ENCODE data around the gene ITPRIPL1. TPM values are rescaled to one million over a fixed set of nuclear protein-coding genes. Genes with fewer than 3 reads are reported as not detected.

The ITPRIPL1 gene
- total and polyA plus RNA-seq, 2 of the 4 experiments (the other 2 are of a cell fraction): 0.84 to 1.1 TPM

GRCh38 chr2:96354492-96354891 is 29.4 kb downstream of the ITPRIPL1 start:
- dilution Hi-C loops (cut with HindIII; ENCODE audit: low sequenced_read_pairs, unreplicated experiment): no loop called here
- no peak overlapping the region for H3K18ac ChIP-seq (ENCODE audit: low read depth, low read length)
- no peaks in the 10 kb centered on the region; the same call in 1 of the 2 replicates for H3K9me1 ChIP-seq (ENCODE audit: insufficient read depth, low read length)
- DNase-seq (no peak), ATAC-seq (ENCODE audit: low read depth) (no peak)
- H2BK15ac ChIP-seq (ENCODE audit: low read depth, low read length): no peak overlapping the region
- H3K79me1 ChIP-seq (ENCODE audit: low read depth in 1 of 2, low read length in 2 of 2): no peaks in the 10 kb centered on the region
- POLR2A ChIA-PET (ENCODE audit: unreplicated experiment): no interaction called here
- no peak overlapping the region for H3K9ac ChIP-seq (ENCODE audit: low read depth, low read length)
- H3K27ac ChIP-seq (ENCODE audit: insufficient read depth, low read length): no peak overlapping the region
- in situ Hi-C loops (cut with MboI; ENCODE audit: low sequenced_read_pairs): no loop called here
- H3K4ac ChIP-seq (ENCODE audit: low read depth, low read length): no peak overlapping the region
- H4K8ac ChIP-seq (ENCODE audit: low read depth in 2 of 2, low read length in 2 of 2): no peak overlapping the region
- H4K5ac ChIP-seq (ENCODE audit: low read depth, low read length): no peak overlapping the region
- H4K20me1 ChIP-seq (ENCODE audit: insufficient read depth, low read length): no peaks in the 10 kb centered on the region
- no peak overlapping the region for H2AFZ ChIP-seq (replicated peaks; ENCODE audit: low read length, poor library complexity)
- no peak overlapping the region for H2AK5ac ChIP-seq (ENCODE audit: low read depth, low read length)
- no peak overlapping the region for H2BK5ac ChIP-seq (ENCODE audit: low read depth, low read length, poor library complexity, severe bottlenecking)
- H2BK20ac ChIP-seq (ENCODE audit: low read depth, low read length): no peak overlapping the region
- no peak overlapping the region for H3K56ac ChIP-seq (ENCODE audit: extremely low read depth, insufficient read depth, low read length)
- WGBS, 2 experiments (ENCODE audit: extremely low coverage in 2 of 2, insufficient read length in 1 of 2): no CpG with 5 or more reads among the region's 4 CpGs
- H3K4me3 ChIP-seq (ENCODE audit: insufficient read depth, low read depth, low read length): no peak overlapping the region
- H4K91ac ChIP-seq (ENCODE audit: insufficient read depth, low read depth, low read length): no peak overlapping the region
- H3K27me3 ChIP-seq (ENCODE audit: control insufficient read depth, insufficient read depth, low read length): no peaks in the 10 kb centered on the region
- H3K4me1 ChIP-seq (ENCODE audit: control insufficient read depth, insufficient read depth, low read length): no peaks in the 10 kb centered on the region
- H3K14ac ChIP-seq (replicated peaks; ENCODE audit: low read depth, low read length): no peak overlapping the region
- H3K9me3 ChIP-seq (ENCODE audit: control insufficient read depth, insufficient read depth, low read length): no peaks in the 10 kb centered on the region
- CTCF ChIA-PET: no interaction called here
- H2AK9ac ChIP-seq (replicated peaks; ENCODE audit: low read depth, low read length, poor library complexity): no peak overlapping the region
- H2BK120ac ChIP-seq (ENCODE audit: low read depth, low read length): no peak overlapping the region
- intact Hi-C loops (cut with micrococcal nuclease): no loop called here
- TF ChIP-seq BHLHE40 (IDR thresholded peaks at IDR 0.05; ENCODE audit: low read depth, low read length) (no peak), POLR2A (IDR thresholded peaks at IDR 0.05; ENCODE audit: low read depth, low read length) (no peak), CTCF (conservative IDR thresholded peaks at IDR 0.05; ENCODE audit: low read depth, low read length) (no peak), ELK1 (IDR thresholded peaks at IDR 0.05; ENCODE audit: borderline replicate concordance, low read depth, low read length) (no peak), RAD21 (IDR thresholded peaks at IDR 0.05; ENCODE audit: low read length) (no peak), RCOR1 (IDR thresholded peaks at IDR 0.05; ENCODE audit: insufficient replicate concordance, low read length) (no peak), SMC3 (IDR thresholded peaks at IDR 0.05; ENCODE audit: low read depth, low read length) (no peak), MAFK (IDR thresholded peaks at IDR 0.05; ENCODE audit: low read depth, low read length) (no peak), MXI1 (IDR thresholded peaks at IDR 0.05; ENCODE audit: borderline replicate concordance, low read depth, low read length) (no peak), CHD1 (IDR thresholded peaks at IDR 0.05; ENCODE audit: low read depth, low read length) (no peak), CEBPB (IDR thresholded peaks at IDR 0.05; ENCODE audit: low read depth, low read length) (no peak), RFX5 (IDR thresholded peaks at IDR 0.05; ENCODE audit: low read depth, low read length) (no peak), NFE2L2 (IDR thresholded peaks at IDR 0.05; ENCODE audit: low read depth, low read length) (no peak)
- TF ChIP-seq, protein P1, sequence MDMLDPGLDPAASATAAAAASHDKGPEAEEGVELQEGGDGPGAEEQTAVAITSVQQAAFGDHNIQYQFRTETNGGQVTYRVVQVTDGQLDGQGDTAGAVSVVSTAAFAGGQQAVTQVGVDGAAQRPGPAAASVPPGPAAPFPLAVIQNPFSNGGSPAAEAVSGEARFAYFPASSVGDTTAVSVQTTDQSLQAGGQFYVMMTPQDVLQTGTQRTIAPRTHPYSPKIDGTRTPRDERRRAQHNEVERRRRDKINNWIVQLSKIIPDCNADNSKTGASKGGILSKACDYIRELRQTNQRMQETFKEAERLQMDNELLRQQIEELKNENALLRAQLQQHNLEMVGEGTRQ (IDR thresholded peaks at IDR 0.05; ENCODE audit: low read depth, low read length): no peak
- H3K23ac ChIP-seq (ENCODE audit: low read depth, low read length): no peak overlapping the region
- no peak overlapping the region for H3K4me2 ChIP-seq (ENCODE audit: low read depth, low read length)
- BruUV-seq (replicated peaks): no TSS peak
- peaks cover 10% of the 10 kb centered on the region for H3K36me3 ChIP-seq (ENCODE audit: control insufficient read depth, insufficient read depth, low read length)
